NCI-H526 (cell line): ENCODE data around the gene SOCS1.

Experiments used
- DNase-seq, 2 experiments: peaks; one replicate each; lab custom pipeline; 2025; lab: John Stamatoyannopoulos, UW

The SOCS1 gene

DNA sequence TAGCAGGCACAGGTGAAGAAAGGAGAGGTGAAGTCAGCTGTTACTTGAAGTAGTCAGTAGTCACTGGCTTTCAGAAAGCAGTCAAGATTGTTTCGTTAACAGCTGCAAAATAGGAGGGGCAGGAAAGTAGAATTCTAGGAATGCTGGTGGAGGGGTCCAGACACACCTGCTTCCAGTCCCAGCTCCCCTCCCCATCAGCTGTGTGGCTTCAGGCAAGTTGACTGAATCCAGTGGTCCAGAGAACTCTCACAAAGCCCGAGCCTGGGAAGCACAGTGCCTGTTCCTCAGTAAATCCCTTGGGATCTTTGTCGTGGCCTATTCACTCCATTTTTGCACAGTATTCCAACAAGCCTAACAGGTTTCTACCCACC lies 4.6 kb upstream of the SOCS1 start:
- no peak for DNase-seq

DNA sequence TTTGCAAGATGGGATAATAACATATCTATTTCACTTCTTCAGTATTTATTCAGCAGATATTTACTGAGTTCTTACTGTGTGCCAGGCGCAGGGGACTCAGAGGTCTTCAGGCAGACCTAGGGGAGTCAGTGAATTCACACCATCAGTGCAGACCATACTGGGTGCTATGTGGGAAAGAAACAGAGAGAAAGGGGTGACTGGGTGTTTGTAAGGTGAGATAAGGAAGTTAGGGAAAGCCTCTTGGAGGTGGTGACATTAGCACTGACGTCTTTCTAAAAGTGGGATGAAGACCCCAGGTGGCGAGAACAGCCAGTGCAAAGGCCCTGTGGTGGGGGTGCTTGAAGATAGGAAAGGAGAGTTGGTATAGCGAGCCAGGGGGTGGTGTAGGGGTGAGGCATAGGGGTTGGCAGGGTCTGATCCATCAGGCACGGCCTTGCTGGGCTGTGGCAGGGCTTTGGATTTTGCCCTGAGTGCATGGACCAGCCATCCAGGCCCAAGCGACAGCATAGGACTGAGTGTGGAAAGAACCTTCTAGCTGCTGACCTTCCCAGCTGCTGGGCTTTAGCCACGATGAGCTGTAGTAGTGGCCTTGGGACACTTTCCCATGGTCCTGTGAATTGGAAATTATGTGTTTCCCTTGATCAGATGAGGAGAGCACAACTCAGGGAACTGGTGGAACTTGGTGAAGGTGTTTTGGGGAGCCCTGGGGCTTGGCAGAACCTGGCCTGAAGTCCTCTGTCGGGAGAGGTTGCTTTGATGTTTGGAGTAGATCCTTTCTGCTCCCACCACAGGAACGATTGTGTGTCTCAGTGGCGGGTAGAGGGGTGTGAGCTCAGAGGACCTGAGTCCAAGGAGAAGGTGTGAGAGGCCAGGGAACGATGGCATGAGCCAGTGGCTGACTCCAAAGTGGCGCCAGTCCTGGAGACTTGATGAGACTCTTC lies 3.9 kb upstream of the SOCS1 start:
- no peak for DNase-seq

DNA sequence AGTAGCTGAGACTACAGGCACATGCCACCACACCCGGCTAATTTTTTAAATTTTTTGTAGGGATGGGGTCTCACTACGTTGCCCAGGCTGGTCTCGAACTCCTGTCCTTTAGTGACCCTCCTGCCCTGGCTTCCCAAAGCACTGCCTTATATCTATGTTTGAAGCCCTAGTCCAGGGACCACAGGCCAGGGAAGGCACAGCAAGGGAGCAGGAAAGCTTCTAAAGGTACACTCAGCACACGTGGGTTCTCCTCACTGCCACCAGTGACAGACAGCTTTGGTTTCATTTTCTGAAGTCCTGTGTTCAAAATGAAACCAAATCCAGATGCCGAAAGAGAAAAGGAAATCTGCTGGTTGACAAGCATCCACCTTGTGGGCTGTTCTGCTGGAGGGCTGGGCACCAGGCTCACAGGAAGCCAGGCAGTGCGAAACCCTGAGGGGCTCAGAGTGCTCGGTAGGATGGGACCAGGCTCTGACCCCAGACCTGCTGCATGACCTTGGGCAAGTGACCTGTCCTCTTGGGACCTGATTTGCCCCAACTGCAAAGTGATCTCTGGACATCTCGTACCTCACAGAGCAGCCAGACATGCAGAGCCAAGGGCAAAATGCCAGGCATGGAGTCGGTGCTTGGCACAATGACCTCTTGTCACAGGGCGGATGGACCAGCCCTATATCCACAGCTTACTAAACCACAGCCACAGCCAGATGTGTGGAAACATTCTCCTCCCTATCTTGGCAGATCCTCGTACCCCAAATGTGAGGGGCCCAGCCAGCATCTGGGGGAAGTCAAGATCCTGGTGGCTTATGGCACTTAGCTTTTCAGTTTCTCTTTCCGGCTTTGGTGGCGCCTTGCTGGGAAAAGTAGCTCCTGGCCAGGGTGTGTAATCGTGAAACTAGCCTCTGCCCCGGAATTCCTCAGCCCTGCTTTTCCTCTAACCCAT lies 2.8 kb upstream of the SOCS1 start:
- DNase-seq: no peak

GRCh38 chr16:11257131-11257938 lies 1.3 kb upstream of the SOCS1 start:
- peak; percentile 59 to 91 for DNase-seq

DNA sequence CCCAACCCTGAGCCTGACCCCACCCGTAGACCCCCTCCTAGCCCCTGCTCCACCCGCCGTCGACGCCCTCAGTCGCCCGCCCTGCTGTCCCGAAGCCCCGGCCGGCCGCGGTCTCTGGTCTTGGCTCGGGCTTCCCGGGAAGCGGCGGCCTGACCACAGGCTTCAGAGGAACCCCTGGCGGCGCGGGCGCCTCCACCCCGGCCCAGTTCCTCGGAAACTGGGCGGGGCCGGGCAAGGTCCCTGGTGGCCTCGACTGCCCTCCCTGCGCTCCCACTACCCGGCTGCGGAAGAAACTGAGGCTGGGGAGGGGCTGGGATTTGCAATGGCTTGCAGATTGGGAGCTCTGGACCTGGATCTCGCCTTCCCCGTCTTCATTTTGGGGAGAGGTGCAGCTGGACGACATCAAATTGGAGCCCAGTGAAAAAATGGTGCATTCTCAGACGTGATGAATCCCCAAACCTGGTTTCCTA lies 692 bp upstream of the SOCS1 start:
- DNase-seq: peak in 1 of 2 experiments; percentile 68

GRCh38 chr16:11254913-11255736 lies 879 bp downstream of the SOCS1 start:
- peak in 1 of 2 experiments; percentile 76 for DNase-seq

DNA sequence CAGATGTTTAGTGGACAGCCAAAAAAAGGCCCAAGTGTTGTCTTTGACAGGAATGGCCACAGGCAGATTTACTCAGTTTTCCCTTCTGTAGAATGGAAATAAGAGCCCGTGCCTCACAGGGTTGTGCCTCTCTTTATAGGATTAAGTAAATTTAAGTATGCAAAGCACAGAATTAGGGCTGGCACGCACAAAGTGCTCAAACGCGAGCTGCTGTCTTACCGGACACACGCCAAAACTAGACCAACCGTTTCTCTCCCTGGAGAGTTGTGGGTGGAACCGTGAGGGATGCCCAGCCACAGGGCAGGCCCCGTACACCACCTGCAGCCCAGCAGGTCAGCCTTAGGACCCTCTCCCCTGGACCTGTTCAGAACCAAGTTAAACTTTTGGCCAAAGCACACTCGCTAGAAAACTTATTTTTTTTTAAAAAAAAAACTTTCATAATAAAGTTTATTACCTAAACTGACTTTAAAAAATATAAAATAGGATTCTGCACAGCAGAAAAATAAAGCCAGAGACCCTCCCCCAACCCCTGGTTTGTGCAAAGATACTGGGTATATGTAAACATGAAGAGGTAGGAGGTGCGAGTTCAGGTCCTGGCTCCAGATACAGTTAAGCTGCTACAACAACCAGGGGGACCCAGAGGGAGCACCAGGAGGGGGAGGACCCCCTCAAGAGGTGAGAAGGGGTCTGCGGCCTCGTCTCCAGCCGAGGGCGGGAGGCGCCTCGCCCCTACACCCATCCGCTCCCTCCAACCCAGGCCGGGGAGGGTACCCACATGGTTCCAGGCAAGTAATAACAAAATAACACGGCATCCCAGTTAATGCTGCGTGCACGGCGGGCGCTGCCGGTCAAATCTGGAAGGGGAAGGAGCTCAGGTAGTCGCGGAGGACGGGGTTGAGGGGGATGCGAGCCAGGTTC lies 1.8 kb downstream of the SOCS1 start:
- peak in 1 of 2 experiments; percentile 37 for DNase-seq

DNA sequence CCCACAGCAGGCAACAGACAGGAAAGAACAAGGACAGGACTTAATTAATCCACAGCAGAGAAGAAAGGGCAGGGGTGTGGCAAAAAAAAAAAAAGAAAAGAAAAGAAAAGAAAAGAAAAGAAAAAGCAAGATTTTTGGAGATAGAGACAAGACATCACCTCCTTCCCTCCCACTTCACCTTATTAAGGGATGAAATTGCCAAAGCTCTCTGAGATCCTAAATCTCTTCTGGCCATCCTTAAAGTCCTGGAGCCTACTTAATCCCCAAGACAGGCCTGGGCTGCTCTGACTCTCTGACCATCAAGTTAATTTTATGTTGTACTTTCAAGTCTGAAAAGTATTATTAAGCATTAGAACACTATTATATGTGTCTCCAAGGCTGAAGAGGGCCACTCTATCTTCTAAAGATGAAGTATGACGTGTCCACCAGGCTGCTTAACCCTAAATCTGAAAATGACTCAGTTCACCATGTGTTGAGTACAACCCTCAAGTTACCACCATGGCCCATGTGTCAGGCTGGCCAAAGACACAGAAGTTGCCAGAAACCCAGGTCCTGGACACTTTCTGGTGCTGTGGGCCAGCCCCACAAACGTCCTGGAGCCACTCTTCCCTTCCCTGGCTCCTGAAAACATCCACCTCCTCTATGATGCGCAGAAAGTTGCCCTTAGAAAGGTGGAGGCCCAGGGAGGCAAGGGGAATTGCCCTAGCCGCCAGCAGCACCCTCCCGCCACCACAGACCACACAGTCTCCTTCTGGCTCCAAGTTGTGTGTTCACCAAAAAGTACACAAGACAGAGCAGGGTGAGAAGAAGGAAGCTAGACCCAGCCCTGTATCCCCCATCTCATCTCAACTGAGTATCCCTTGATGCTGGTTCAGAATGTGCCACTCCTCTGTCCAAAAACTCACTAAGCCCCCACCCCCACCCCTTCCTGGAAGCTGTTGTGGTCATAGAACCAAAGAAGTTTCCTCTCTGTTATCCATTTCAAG lies 2.7 kb downstream of the SOCS1 start:
- DNase-seq: no peak

- no peak for DNase-seq
Measured at GRCh38 chr16:11252482-11252931, 3.5 kb downstream of the SOCS1 start.

DNA sequence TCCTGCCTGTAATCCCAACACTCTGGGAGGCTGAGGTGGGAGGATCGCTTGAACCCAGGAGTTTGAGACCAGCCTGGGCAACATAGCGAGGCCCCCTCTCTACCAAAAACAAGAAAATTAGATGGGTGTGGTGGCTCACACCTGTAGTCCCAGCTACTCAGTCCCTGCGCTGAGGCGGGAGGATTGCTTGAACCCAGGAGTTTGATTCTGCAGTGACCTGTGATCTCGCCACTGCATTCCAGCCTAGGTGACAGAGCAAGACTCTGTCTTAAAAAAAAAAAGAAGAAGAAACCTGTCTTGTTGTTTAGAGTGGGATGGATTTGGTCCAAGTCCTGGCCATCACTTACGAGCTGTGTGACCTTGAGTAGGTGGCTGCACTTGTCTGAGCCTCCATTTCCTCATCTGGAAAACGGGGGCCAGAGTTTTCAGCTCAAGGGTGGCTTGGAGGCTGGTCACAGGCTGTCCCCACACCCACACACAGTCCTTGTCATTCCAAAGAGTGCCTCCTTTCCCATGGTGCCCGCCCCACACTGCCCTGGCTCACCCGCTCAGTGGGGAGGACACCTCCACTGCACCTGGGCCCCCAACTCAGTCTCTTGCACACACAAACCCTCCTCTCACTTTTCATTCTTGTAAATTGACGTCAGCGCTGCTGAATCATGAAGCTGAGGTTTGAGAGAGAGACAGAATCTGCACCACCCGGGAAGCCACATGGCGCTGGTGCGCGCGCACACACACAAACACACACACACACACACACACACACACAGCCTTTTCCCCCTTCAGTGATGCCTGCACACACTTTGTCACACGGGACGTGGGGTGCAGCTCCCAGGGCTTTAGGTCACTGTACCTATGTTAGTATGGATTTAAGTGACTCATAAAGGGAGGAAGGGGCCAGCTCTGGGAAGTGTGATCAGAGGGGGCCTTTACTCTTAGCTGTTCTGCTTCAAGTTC lies 4.2 kb downstream of the SOCS1 start:
- DNase-seq: no peak

- DNase-seq: no peak
Measured at GRCh38 chr16:11250786-11251524, 5.0 kb downstream of the SOCS1 start.

GRCh38 chr16:11250091-11250785 lies 5.8 kb downstream of the SOCS1 start:
- DNase-seq: peak in 1 of 2 experiments; percentile 13

- DNase-seq: no peak
Measured at GRCh38 chr16:11249233-11250061, 6.6 kb downstream of the SOCS1 start.

DNA sequence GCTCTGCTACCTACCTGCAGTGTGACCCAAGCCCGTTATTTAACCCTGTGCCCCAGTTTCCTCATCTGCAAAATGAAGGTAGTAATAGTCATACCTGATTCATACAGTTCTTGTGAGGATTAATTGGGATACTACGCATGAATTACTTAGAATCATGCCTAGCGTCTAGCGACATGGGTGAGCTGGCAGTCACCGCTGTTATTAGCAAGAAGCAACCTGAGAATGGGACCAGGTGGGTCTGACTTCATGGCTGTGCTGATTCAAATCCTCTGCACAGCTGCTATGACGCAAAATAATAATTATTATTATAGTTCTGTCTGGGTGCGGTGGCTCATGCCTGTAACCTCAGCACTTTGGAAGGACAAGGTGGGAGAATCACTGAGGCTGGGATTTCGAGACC lies 7.9 kb downstream of the SOCS1 start:
- DNase-seq: no peak

- no peak for DNase-seq
Measured at GRCh38 chr16:11245988-11246387, 10.0 kb downstream of the SOCS1 start.
